Osteocyte (in vitro differentiated cells): ENCODE measurements around the gene FLNC. TPM values are rescaled to one million over a fixed set of nuclear protein-coding genes. Genes with fewer than 3 reads are reported as not detected.

Source experiments
- DNase-seq: peaks from one replicate; pipeline ENCODE4 v3.0.0; 2021; ENCODE audit warnings: mixed read lengths; ENCODE audit not compliant: unreplicated experiment; ENCODE audit errors: extremely low spot score
- H3K27ac Mint-ChIP-seq: one replicate; pipeline ENCODE4 v1.8.0; 2021; ENCODE audit warnings: mild to moderate bottlenecking, mixed read lengths; ENCODE audit not compliant: unreplicated experiment
- H3K27me3 Mint-ChIP-seq: one replicate; pipeline ENCODE4 v1.8.0; 2021; ENCODE audit warnings: mixed read lengths; ENCODE audit not compliant: unreplicated experiment
- H3K36me3 Mint-ChIP-seq: one replicate; pipeline ENCODE4 v1.8.0; 2021; ENCODE audit warnings: mixed read lengths; ENCODE audit not compliant: unreplicated experiment
- H3K4me1 Mint-ChIP-seq: one replicate; pipeline ENCODE4 v1.8.0; 2021; ENCODE audit warnings: mixed read lengths; ENCODE audit not compliant: unreplicated experiment
- H3K4me3 Mint-ChIP-seq: one replicate; pipeline ENCODE4 v1.8.0; 2021; ENCODE audit warnings: mild to moderate bottlenecking, moderate library complexity, mixed read lengths; ENCODE audit not compliant: unreplicated experiment
- H3K9me3 Mint-ChIP-seq: one replicate; pipeline ENCODE4 v1.8.0; 2021; ENCODE audit warnings: mixed read lengths; ENCODE audit not compliant: unreplicated experiment
- total RNA-seq: library from RNA; stranded (reverse); gene quantifications from 2 replicates; pipeline ENCODE4 v1.2.1, GENCODE V29; 2021
- TF ChIP-seq, protein P1 (sequence below): fragments of 200-600 bp; sonication (generic); IDR thresholded peaks from 2 replicates; pipeline ENCODE4 v1.5.0; 2021; ENCODE audit warnings: antibody characterized with exemption, mild to moderate bottlenecking, moderate library complexity

Gene FLNC
- total RNA-seq, 1 donor from 2014 or later: 26.9 TPM

DNA sequence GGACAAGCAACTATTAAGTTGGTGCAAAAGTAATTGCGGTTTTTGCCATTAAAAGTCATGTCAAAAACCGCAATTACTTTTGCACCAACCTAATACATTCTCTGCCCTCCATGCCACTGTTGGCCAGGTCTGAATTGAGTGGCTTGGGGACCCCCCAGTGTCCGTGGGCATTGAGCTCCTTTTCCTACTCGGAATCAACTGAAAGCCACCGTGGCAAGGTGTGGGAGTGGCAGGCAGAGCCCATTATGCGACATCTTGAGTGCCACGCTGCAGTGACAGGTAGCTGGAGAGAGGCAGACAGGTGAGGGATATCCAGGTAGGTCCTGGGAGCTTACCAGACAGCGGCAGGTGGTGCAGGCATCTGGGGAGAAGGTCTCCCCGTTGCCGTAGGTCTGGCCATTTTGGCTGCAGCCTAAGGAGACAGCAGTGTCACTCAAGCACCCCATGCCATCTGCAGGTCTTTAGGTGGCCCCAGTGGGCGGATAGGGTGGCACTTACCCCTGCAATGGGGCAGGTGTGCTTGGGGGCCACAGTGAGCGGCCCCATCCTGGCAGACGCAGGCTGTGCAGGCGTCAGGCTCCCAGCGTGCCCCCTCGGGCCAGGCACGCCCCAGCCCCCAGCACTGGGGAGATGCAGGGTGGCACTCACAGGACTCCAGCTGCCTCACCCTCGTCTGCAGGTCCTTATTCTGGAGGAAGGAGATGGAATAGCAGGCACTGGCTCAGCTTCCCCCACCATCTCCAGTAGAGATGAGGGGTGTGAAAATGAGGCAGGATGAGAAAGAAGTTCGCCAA lies 76.8 kb downstream of the FLNC start:
- H3K9me3 Mint-ChIP-seq: no peaks in the 10 kb centered on the region
- no peak overlapping the region for H3K27ac Mint-ChIP-seq
- H3K36me3 Mint-ChIP-seq: no peaks in the 10 kb centered on the region
- H3K27me3 Mint-ChIP-seq: peaks cover 34% of the 10 kb centered on the region
- peaks cover 20% of the 10 kb centered on the region for H3K4me1 Mint-ChIP-seq
- TF ChIP-seq, protein P1, sequence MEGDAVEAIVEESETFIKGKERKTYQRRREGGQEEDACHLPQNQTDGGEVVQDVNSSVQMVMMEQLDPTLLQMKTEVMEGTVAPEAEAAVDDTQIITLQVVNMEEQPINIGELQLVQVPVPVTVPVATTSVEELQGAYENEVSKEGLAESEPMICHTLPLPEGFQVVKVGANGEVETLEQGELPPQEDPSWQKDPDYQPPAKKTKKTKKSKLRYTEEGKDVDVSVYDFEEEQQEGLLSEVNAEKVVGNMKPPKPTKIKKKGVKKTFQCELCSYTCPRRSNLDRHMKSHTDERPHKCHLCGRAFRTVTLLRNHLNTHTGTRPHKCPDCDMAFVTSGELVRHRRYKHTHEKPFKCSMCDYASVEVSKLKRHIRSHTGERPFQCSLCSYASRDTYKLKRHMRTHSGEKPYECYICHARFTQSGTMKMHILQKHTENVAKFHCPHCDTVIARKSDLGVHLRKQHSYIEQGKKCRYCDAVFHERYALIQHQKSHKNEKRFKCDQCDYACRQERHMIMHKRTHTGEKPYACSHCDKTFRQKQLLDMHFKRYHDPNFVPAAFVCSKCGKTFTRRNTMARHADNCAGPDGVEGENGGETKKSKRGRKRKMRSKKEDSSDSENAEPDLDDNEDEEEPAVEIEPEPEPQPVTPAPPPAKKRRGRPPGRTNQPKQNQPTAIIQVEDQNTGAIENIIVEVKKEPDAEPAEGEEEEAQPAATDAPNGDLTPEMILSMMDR: no peak
- H3K4me3 Mint-ChIP-seq: no peak overlapping the region
- DNase-seq: no peak

Other genes with a start within 250 kb of the FLNC start
- gene GARIN1A, start 158.1 kb upstream of the FLNC start, total RNA-seq: 3.9 TPM in 2 replicates
- 516 and 530 TPM in 2 replicates for gene CALU, start 91.0 kb upstream of the FLNC start, total RNA-seq
- gene OPN1SW, start 54.6 kb upstream of the FLNC start, total RNA-seq: not detected in 2 replicates
- gene CCDC136, start 38.4 kb upstream of the FLNC start, total RNA-seq: 10.8 and 13.3 TPM in 2 replicates
- 161 and 162 TPM in 2 replicates for gene ATP6V1F, start 32.5 kb downstream of the FLNC start, total RNA-seq
- gene KCP, start 80.3 kb downstream of the FLNC start, total RNA-seq: 0.55 and 0.70 TPM in 2 replicates
- 0.24 TPM in 1 of 2 replicates, not detected in the other for gene IRF5, start 107.5 kb downstream of the FLNC start, total RNA-seq
- 46.0 and 46.2 TPM in 2 replicates for gene TNPO3, start 224.7 kb downstream of the FLNC start, total RNA-seq